ENCODE measurements around the gene NACC2. TPM values are rescaled to one million over a fixed set of nuclear protein-coding genes. Genes with fewer than 3 reads are reported as not detected.

The NACC2 gene
- total and polyA plus RNA-seq, 2 donors (not counting 3 experiments of a cell fraction or from before 2014, with no cell fraction given): 15.8 to 27.1 TPM

DNA sequence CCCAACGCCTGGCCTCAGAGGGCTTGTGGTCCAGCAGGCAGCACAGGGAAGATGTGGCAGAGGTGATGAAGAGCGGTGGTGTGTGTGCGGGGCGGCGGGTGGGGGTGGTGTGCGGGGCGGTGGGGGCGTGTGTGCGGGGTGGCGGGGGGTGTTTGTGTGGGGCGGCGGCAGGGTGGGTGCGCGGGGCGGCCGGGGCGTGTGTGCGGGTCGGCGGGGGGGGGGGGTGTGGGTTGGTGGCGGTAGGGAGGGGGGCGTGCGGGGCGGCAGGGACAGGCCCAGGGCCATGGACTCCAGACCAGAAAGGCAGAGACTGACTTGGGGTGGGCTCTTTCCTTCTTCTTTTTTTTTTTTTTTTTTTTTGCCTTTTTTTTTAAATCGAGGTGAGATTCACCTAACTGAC is 4.5 kb upstream of the NACC2 start:
- ChIA-PET CTCF (interaction anchor here (1.1 to 1.4 kb wide), 2 partner anchors 13 to 23 kb away, joined by 4 to 6 read pairs; no protein-coding TSS in a partner anchor), POLR2A (no interaction called here)
- Histone ChIP-seq H3K9ac (replicated peaks; ENCODE audit: extremely low read depth, insufficient read depth, low read length) (no peak overlapping the region), H3K9me1 (replicated peaks; ENCODE audit: control insufficient read depth, extremely low read depth, insufficient read depth, low read length) (no peaks in the 10 kb centered on the region), H2AFZ (ENCODE audit: low read depth, low read length) (no peak overlapping the region), H3K27me3 (ENCODE audit: control insufficient read depth in 2 of 2, insufficient read depth in 2 of 2, low read length in 2 of 2) (no peaks in the 10 kb centered on the region), H4K20me1 (replicated peaks; ENCODE audit: control insufficient read depth, extremely low read depth, insufficient read depth, low read length) (no peaks in the 10 kb centered on the region), H3K36me3 (ENCODE audit: control insufficient read depth in 2 of 2, extremely low read depth in 1 of 2, insufficient read depth in 2 of 2, low read length in 2 of 2) (no peaks in the 10 kb centered on the region), H3K9me3 (replicated peaks; ENCODE audit: control insufficient read depth, insufficient read depth, low read length) (no peaks in the 10 kb centered on the region), H3K79me2 (ENCODE audit: control insufficient read depth, insufficient read depth, low read length) (peaks cover under 1% of the 10 kb centered on the region), H3K4me3 (replicated peaks in 1 of 3; ENCODE audit: insufficient read depth in 1 of 3, low read depth in 1 of 3, low read length in 3 of 3) (no peak overlapping the region), H3K27ac (ENCODE audit: insufficient read depth, low read depth, low read length) (no peak overlapping the region), H3K4me2 (ENCODE audit: insufficient read depth, low read length) (no peak overlapping the region), H3K4me1 (ENCODE audit: control insufficient read depth, extremely low read depth, insufficient read depth, low read length) (peaks cover 2% of the 10 kb centered on the region)
- DNase-seq (ENCODE audit: low read depth, low spot score): no peak
- dilution Hi-C loops (cut with MboI; ENCODE audit: extremely low pct_ligation_motif_present, low sequenced_read_pairs): no loop called here
- no TSS peak for BruUV-seq (replicated peaks)
- TF ChIP-seq GATA2 (IDR thresholded peaks at IDR 0.05; ENCODE audit: insufficient read depth, insufficient read length, low read depth, low read length) (no peak), POLR2A (IDR thresholded peaks at IDR 0.05; ENCODE audit: low read depth, low read length) (no peak)
- TF ChIP-seq, protein P1, sequence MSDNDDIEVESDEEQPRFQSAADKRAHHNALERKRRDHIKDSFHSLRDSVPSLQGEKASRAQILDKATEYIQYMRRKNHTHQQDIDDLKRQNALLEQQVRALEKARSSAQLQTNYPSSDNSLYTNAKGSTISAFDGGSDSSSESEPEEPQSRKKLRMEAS (IDR thresholded peaks at IDR 0.05; ENCODE audit: insufficient read depth, insufficient read length): no peak
- intact Hi-C loops (cut with micrococcal nuclease): no loop called here
- FAIRE-seq: no peak

DNA sequence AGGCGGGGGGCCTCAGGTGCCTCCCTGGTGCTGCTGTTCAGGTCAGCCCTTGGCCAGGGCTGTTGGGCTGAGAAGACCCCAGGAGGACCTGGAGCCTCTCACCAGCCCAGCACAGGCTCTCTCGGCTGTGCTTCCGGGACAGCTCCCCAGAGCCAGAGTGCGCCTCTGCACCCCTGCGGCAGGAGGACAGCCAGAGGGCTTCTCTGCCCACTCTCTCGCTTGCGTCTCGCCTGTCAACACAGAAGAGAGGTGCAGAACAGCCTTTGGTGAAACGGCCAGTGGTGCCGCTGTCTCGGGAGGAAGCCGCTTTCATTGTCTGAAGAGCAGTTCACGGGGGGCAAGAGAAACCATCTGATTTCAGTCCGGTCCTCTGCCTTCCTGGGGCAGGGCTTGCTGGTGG is 3.8 kb upstream of the NACC2 start:
- H3K9me3 ChIP-seq (replicated peaks; ENCODE audit: control insufficient read depth, insufficient read depth, low read length): no peaks in the 10 kb centered on the region
- BruUV-seq (replicated peaks): no TSS peak
- H3K4me3 ChIP-seq (replicated peaks in 1 of 3; ENCODE audit: insufficient read depth in 1 of 3, low read depth in 1 of 3, low read length in 3 of 3): no peak overlapping the region
- DNase-seq (ENCODE audit: low read depth, low spot score): no peak
- no peaks in the 10 kb centered on the region for H3K27me3 ChIP-seq (ENCODE audit: control insufficient read depth in 2 of 2, insufficient read depth in 2 of 2, low read length in 2 of 2)
- TF ChIP-seq, protein P2, sequence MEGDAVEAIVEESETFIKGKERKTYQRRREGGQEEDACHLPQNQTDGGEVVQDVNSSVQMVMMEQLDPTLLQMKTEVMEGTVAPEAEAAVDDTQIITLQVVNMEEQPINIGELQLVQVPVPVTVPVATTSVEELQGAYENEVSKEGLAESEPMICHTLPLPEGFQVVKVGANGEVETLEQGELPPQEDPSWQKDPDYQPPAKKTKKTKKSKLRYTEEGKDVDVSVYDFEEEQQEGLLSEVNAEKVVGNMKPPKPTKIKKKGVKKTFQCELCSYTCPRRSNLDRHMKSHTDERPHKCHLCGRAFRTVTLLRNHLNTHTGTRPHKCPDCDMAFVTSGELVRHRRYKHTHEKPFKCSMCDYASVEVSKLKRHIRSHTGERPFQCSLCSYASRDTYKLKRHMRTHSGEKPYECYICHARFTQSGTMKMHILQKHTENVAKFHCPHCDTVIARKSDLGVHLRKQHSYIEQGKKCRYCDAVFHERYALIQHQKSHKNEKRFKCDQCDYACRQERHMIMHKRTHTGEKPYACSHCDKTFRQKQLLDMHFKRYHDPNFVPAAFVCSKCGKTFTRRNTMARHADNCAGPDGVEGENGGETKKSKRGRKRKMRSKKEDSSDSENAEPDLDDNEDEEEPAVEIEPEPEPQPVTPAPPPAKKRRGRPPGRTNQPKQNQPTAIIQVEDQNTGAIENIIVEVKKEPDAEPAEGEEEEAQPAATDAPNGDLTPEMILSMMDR (IDR thresholded peaks at IDR 0.05; ENCODE audit: extremely low read depth in 1 of 2, insufficient read depth in 1 of 2, low read depth in 1 of 2, low read length in 2 of 2): no peak
- TF ChIP-seq JUN (IDR thresholded peaks at IDR 0.05; ENCODE audit: borderline replicate concordance, insufficient read depth, insufficient read length, low read depth) (no peak), FOS (IDR thresholded peaks at IDR 0.05; ENCODE audit: borderline replicate concordance, insufficient read depth, low read length) (no peak), POLR2AphosphoS5 (IDR thresholded peaks at IDR 0.05; ENCODE audit: insufficient read depth, low read depth, low read length) (no peak), EZH2 (IDR thresholded peaks at IDR 0.05; ENCODE audit: borderline replicate concordance, low read depth, low read length, severe bottlenecking) (no peak), MYC (IDR thresholded peaks at IDR 0.05; ENCODE audit: low read depth, low read length) (no peak), GATA2 (IDR thresholded peaks at IDR 0.05; ENCODE audit: insufficient read depth, insufficient read length, low read depth, low read length) (no peak), POLR2A (IDR thresholded peaks at IDR 0.05; ENCODE audit: low read depth, low read length) (no peak)
- TF ChIP-seq, protein P1 (IDR thresholded peaks at IDR 0.05; ENCODE audit: insufficient read depth, insufficient read length): no peak
- no peaks in the 10 kb centered on the region for H4K20me1 ChIP-seq (replicated peaks; ENCODE audit: control insufficient read depth, extremely low read depth, insufficient read depth, low read length)
- no peak for FAIRE-seq
- H3K9me1 ChIP-seq (replicated peaks; ENCODE audit: control insufficient read depth, extremely low read depth, insufficient read depth, low read length): no peaks in the 10 kb centered on the region
- peaks cover 8% of the 10 kb centered on the region for H3K79me2 ChIP-seq (ENCODE audit: control insufficient read depth, insufficient read depth, low read length)
- H3K27ac ChIP-seq (ENCODE audit: insufficient read depth, low read depth, low read length): no peak overlapping the region
- no peak overlapping the region for H3K4me2 ChIP-seq (ENCODE audit: insufficient read depth, low read length)
- no peak overlapping the region for H2AFZ ChIP-seq (ENCODE audit: low read depth, low read length)
- H3K9ac ChIP-seq (replicated peaks; ENCODE audit: extremely low read depth, insufficient read depth, low read length): no peak overlapping the region
- intact Hi-C loops (cut with micrococcal nuclease) (no loop called here), dilution Hi-C loops (cut with MboI; ENCODE audit: extremely low pct_ligation_motif_present, low sequenced_read_pairs) (no loop called here)
- peaks cover 6% of the 10 kb centered on the region for H3K4me1 ChIP-seq (ENCODE audit: control insufficient read depth, extremely low read depth, insufficient read depth, low read length)
- no peaks in the 10 kb centered on the region for H3K36me3 ChIP-seq (ENCODE audit: control insufficient read depth in 2 of 2, extremely low read depth in 1 of 2, insufficient read depth in 2 of 2, low read length in 2 of 2)
- ChIA-PET CTCF (interaction anchor here (1.1 kb wide), 1 partner anchor 24 kb away, joined by 4 read pairs; no protein-coding TSS in a partner anchor), POLR2A (no interaction called here)
